Hepatocyte (in vitro differentiated cells): ENCODE data around the gene STPG1.

ENCODE experiments used
- EZH2 ChIP-seq: fragments of 200-600 bp; sonication (generic); IDR thresholded peaks from 2 replicates; pipeline ENCODE4 v1.6.1; 2016; ENCODE audit warnings: antibody characterized with exemption, mild to moderate bottlenecking, borderline replicate concordance
- EZH2phosphoT487 ChIP-seq: fragments of 200-600 bp; sonication (generic); IDR thresholded peaks from one replicate; pipeline ENCODE4 v1.6.1; 2018; ENCODE audit warnings: antibody characterized with exemption, mild to moderate bottlenecking, low read depth, moderate library complexity; ENCODE audit not compliant: unreplicated experiment, severe bottlenecking
- TF ChIP-seq, protein P1 (sequence below): fragments of 200-600 bp; sonication (generic); IDR thresholded peaks from 2 replicates; pipeline ENCODE4 v1.5.1; 2016; ENCODE audit warnings: antibody characterized with exemption, mild to moderate bottlenecking; ENCODE audit not compliant: poor library complexity

DNA sequence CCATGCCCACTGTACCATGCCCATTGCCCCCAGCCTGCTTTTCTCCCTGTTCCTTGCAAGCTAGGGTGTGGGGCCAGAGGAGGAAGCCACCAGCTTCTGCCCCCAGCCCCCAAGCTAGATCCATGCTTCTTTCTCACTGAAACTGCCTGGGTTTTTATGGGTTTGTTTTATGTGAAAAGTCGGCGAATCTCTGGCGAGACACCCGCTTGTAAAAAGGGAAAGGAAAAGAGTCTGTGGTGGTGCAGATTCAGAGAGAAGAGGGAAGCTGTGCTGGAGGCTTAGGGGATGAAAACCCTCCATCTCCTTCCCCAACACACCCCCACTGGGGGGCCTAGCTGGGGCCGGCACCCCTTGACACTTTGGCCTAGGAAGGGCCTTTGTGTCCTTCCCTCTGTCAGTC is 68.2 kb downstream of the STPG1 start:
- TF ChIP-seq, protein P1, sequence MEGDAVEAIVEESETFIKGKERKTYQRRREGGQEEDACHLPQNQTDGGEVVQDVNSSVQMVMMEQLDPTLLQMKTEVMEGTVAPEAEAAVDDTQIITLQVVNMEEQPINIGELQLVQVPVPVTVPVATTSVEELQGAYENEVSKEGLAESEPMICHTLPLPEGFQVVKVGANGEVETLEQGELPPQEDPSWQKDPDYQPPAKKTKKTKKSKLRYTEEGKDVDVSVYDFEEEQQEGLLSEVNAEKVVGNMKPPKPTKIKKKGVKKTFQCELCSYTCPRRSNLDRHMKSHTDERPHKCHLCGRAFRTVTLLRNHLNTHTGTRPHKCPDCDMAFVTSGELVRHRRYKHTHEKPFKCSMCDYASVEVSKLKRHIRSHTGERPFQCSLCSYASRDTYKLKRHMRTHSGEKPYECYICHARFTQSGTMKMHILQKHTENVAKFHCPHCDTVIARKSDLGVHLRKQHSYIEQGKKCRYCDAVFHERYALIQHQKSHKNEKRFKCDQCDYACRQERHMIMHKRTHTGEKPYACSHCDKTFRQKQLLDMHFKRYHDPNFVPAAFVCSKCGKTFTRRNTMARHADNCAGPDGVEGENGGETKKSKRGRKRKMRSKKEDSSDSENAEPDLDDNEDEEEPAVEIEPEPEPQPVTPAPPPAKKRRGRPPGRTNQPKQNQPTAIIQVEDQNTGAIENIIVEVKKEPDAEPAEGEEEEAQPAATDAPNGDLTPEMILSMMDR: no peak
- TF ChIP-seq EZH2phosphoT487 (no peak), EZH2 (no peak)
